Parietal lobe (tissue), 1 donor: ENCODE results near the gene CSPG4. TPM values are rescaled to one million over a fixed set of nuclear protein-coding genes. Genes with fewer than 3 reads are reported as not detected.

Experiments
- total RNA-seq: library from RNA; depleted of rRNA; stranded (reverse); fragments of >200 nt; gene quantifications from one replicate; pipeline ENCODE4 v1.2.3, GENCODE V29; 2014

The CSPG4 gene
- total RNA-seq: 6.6 TPM

DNA sequence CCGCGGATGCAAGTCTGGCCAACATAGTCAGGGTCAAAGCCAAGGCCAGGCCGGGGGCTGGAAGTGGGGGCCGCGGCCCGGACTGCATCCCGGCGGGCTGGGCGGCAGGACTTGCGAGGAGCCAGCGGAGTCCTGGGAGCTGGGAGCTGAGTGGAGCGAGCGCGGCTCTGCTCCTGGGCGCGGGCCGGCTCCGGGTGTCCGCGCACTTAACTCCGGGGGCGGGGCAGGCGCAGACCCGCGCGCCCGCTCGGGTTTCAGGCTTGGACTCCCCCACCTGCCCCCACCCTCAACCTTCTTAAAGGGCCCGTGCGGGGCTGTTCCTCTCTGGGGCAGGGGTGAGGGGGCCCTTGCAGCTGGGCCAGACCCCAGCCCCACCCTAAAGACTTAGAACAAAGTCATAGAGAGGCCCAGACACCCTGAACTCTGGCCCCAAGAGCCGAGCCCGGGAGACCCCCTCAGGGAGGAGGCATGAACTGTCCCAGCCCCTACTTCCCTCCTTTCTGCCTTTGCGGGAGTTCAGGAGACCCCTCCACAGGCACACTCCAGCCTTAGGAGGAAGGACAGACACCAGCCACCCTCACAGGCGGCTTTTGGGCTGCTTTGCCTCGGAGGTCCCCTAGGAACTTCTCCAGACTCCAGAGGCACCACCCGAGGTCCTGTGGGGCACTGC is at the start of gene CSPG4:
Gene CSPG4, minus strand, starts transcription at position 181 of the 670 bp plus-strand sequence. Its CDS starts 93 bp downstream, at position 88.

DNA sequence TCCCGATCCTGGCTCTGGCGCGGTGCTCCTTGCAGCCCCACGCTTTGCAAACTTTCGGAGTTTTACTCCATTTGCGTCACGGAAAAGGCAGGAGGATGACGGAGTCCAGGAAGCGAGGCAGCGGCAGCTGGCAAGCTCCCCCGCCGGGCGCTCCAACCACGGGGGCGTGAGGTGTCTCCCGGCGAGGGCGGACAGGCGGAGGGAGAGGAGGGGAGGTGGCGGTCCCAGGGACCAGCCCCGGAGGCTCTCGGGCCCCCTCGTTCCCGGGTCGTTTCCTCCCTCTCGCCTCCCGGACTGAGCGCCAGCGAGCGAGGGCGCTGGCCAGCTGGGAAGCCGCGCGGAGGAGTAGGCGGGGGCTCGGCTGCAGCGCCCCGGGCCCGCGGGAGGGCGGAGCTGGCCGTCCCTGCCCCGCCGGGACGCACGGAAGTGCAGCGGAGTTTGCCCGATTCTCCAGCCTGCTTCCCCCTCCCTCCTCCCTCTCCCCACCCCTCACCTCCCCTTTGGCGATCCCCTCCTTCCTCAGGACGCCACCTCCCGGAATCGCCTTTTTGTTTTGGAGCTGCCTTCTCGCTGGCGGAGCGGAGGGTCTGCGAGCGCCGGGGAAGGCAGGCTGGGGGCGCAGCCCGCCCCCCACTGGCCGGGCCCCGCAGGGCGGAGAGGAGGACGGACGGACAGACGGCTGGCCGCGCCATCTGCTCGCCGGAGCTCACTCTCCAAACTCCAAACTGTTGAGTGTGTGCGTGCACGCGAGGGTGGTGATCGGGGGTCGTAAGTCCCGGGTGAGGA is 65.1 kb downstream of the CSPG4 start, which contains the start of gene SNX33:
Gene SNX33, plus strand, starts transcription at position 543 of the 786 bp plus-strand sequence. CDS start 1,191 bp downstream, outside the sequence.

GRCh38 chr15:75639709-75640482 is 72.8 kb downstream of the CSPG4 start, which contains the start of gene IMP3:
TSS of gene IMP3 (minus strand) at chr15:75640224. CDS start at chr15:75640168, 56 bp downstream.

GRCh38 chr15:75625542-75626347 is 86.9 kb downstream of the CSPG4 start, which contains the start of gene SNUPN:
TSS of gene SNUPN (minus strand) at chr15:75625725. CDS start at chr15:75621051, 4,674 bp downstream.

Other genes starting within 250 kb of the CSPG4 start
- 32.2 TPM for gene PTPN9, start 133.5 kb downstream of the CSPG4 start, total RNA-seq
- gene SNUPN, start 87.1 kb downstream of the CSPG4 start, total RNA-seq: 25.0 TPM
- 32.9 TPM for gene IMP3, start 72.6 kb downstream of the CSPG4 start, total RNA-seq
- 3.4 TPM for gene SNX33, start 64.9 kb downstream of the CSPG4 start, total RNA-seq
- gene UBE2Q2, start 130.6 kb upstream of the CSPG4 start, total RNA-seq: 63.9 TPM
- 41.0 TPM for gene FBXO22, start 191.0 kb upstream of the CSPG4 start, total RNA-seq